SU-DHL-6 (cell line): ENCODE measurements around the gene COL23A1.

Experiments used
- H2AFZ ChIP-seq: fragments of 200-600 bp; sonication (generic); 2 replicates; pipeline ENCODE4 v1.6.1; 2014; ENCODE audit warnings: low read depth, mild to moderate bottlenecking, moderate library complexity, mixed read lengths, antibody characterized with exemption, low read length; ENCODE audit not compliant: severe bottlenecking
- H3F3A ChIP-seq: fragments of 200-600 bp; shearing (Covaris generic); 2 replicates; pipeline ENCODE4 v1.6.0; 2016; ENCODE audit warnings: antibody characterized with exemption, mild to moderate bottlenecking; ENCODE audit not compliant: insufficient read depth
- H3K27ac ChIP-seq: fragments of 200-600 bp; sonication (generic); 2 replicates; pipeline ENCODE4 v1.5.1; 2016; ENCODE audit warnings: low read depth, mild to moderate bottlenecking, low read length, moderate library complexity, mixed read lengths
- H3K27me3 ChIP-seq: fragments of 200-600 bp; sonication (generic), shearing (Covaris generic); 2 replicates; pipeline ENCODE4 v1.6.0; 2014; ENCODE audit warnings: mild to moderate bottlenecking, low read length
- H3K36me3 ChIP-seq: fragments of 200-600 bp; sonication (generic); 2 replicates; pipeline ENCODE4 v1.6.1; 2014; ENCODE audit warnings: mild to moderate bottlenecking, low read length, mixed read lengths
- H3K4me2 ChIP-seq: fragments of 300-600, 200-600 bp; shearing (Covaris generic), sonication (generic); 2 replicates; pipeline ENCODE4 v1.6.0; 2014; ENCODE audit warnings: low read length, low read depth, mild to moderate bottlenecking; ENCODE audit not compliant: poor library complexity, severe bottlenecking
- H3K4me3 ChIP-seq: fragments of 200-600 bp; sonication (generic); 2 replicates; pipeline ENCODE4 v1.5.1; 2014; ENCODE audit warnings: antibody characterized with exemption, low read length, mild to moderate bottlenecking, mixed read lengths; ENCODE audit not compliant: insufficient read depth, poor library complexity, severe bottlenecking
- H3K79me2 ChIP-seq: fragments of 200-600 bp; sonication (generic); 2 replicates; pipeline ENCODE4 v1.6.1; 2014; ENCODE audit warnings: mild to moderate bottlenecking, low read length, moderate library complexity; ENCODE audit not compliant: insufficient read depth
- H3K9ac ChIP-seq: fragments of 200-600 bp; sonication (generic); 2 replicates; pipeline ENCODE4 v1.7.0; 2014; ENCODE audit warnings: mild to moderate bottlenecking, low read length
- H3K9me2 ChIP-seq: fragments of 200-600 bp; sonication (generic); replicated peaks from 2 replicates; pipeline ENCODE4 v1.6.1; 2014; ENCODE audit warnings: low read length; ENCODE audit not compliant: insufficient read depth
- H3K9me3 ChIP-seq: fragments of 200-600 bp; sonication (generic); 2 replicates; pipeline ENCODE4 v1.6.1; 2014; ENCODE audit warnings: low read length, mixed read lengths; ENCODE audit not compliant: insufficient read depth
- H4K20me1 ChIP-seq: fragments of 200-600 bp; sonication (generic); 2 replicates; pipeline ENCODE4 v1.6.1; 2014; ENCODE audit warnings: low read depth, mild to moderate bottlenecking, antibody characterized with exemption, low read length, moderate library complexity, mixed read lengths
- CTCF ChIP-seq: fragments of 200-600 bp; sonication (generic); IDR thresholded peaks from one replicate; pipeline ENCODE4 v1.5.1; 2017; ENCODE audit warnings: antibody characterized with exemption, mild to moderate bottlenecking, low read length, moderate library complexity; ENCODE audit not compliant: insufficient read depth, poor library complexity, severe bottlenecking
- EZH2phosphoT487 ChIP-seq: fragments of 200-600 bp; sonication (generic), shearing (Covaris generic); conservative IDR thresholded peaks from 2 replicates; pipeline ENCODE4 v1.6.1; 2018; ENCODE audit warnings: mild to moderate bottlenecking, antibody characterized with exemption, low read length, moderate library complexity, mixed read lengths

The COL23A1 gene

GRCh38 chr5:178232920-178233429 is 357.2 kb downstream of the COL23A1 start:
- peak overlapping the region; percentile 88 for H3K4me2 ChIP-seq
- H3K79me2 ChIP-seq = peaks cover 27% of the 10 kb centered on the region
- H3K4me3 ChIP-seq = peak overlapping the region; percentile 78
- H2AFZ ChIP-seq = peak overlapping the region; percentile 89
- no peaks in the 10 kb centered on the region for H3K27me3 ChIP-seq
- H4K20me1 ChIP-seq = no peaks in the 10 kb centered on the region
- peak overlapping the region; percentile 75 for H3K27ac ChIP-seq
- H3K9me3 ChIP-seq = no peaks in the 10 kb centered on the region
- TF ChIP-seq EZH2phosphoT487 (no peak), CTCF (no peak)
- H3K9me2 ChIP-seq = no peaks in the 10 kb centered on the region
- H3K36me3 ChIP-seq = no peaks in the 10 kb centered on the region; the same call in 1 of the 2 replicates
- peak overlapping the region; percentile 89 for H3K9ac ChIP-seq
- H3F3A ChIP-seq = peaks cover 17% of the 10 kb centered on the region

GRCh38 chr5:178232124-178232919 is 357.9 kb downstream of the COL23A1 start, which contains the start of gene PHYKPL:
PHYKPL (minus strand) TSS chr5:178232802; CDS start chr5:178232550, 252 bp downstream.
- Histone ChIP-seq H3K9ac (peak within 1 kb of the TSS; percentile 89), H4K20me1 (no peaks in the 10 kb centered on the region), H3K9me2 (no peaks in the 10 kb centered on the region), H3K36me3 (no peaks in the 10 kb centered on the region; the same call in 1 of the 2 replicates), H3K27me3 (no peaks in the 10 kb centered on the region), H3K4me3 (peak within 1 kb of the TSS; percentile 78), H3K4me2 (peak within 1 kb of the TSS; percentile 88), H3K79me2 (peaks cover 27% of the 10 kb centered on the region), H3K27ac (peak within 1 kb of the TSS; percentile 75), H2AFZ (peak within 1 kb of the TSS; percentile 89), H3K9me3 (no peaks in the 10 kb centered on the region), H3F3A (peaks cover 17% of the 10 kb centered on the region)
- TF ChIP-seq CTCF (no peak), EZH2phosphoT487 (no peak)

GRCh38 chr5:178231539-178232123 is 358.6 kb downstream of the COL23A1 start:
- no peaks in the 10 kb centered on the region for H3K27me3 ChIP-seq
- H4K20me1 ChIP-seq = no peaks in the 10 kb centered on the region
- H2AFZ ChIP-seq = peak overlapping the region; percentile 89
- H3K9ac ChIP-seq = peak overlapping the region; percentile 89
- H3K79me2 ChIP-seq = peaks cover 27% of the 10 kb centered on the region
- H3K4me2 ChIP-seq = peak overlapping the region; percentile 88
- no peaks in the 10 kb centered on the region; the same call in 1 of the 2 replicates for H3K36me3 ChIP-seq
- H3K9me2 ChIP-seq = no peaks in the 10 kb centered on the region
- TF ChIP-seq EZH2phosphoT487 (no peak), CTCF (no peak)
- no peaks in the 10 kb centered on the region for H3K9me3 ChIP-seq
- peaks cover 17% of the 10 kb centered on the region for H3F3A ChIP-seq
- H3K4me3 ChIP-seq = peak overlapping the region; percentile 78
- H3K27ac ChIP-seq = peak overlapping the region; percentile 75
